Mammary epithelial cell (primary cell): ENCODE data around the gene CCDC85B.

Experiments used
- CTCF ChIP-seq, 2 donors: IDR thresholded peaks in 1 of 2; conservative IDR thresholded peaks in 1 of 2; 2 replicates each; pipeline ENCODE4 v1.5.1; 2011 to 2012; ENCODE audit warnings: inconsistent platforms in 2 of 2, low read length in 2 of 2, mild to moderate bottlenecking in 2 of 2, control low read depth in 1 of 2, low read depth in 1 of 2; ENCODE audit not compliant: insufficient read depth in 1 of 2; ENCODE audit errors: extremely low read depth in 1 of 2
- EZH2 ChIP-seq: IDR thresholded peaks from 2 replicates; pipeline ENCODE4 v1.6.1; 2012; ENCODE audit warnings: low read length, inconsistent platforms, borderline replicate concordance

- TF ChIP-seq CTCF (conservative IDR thresholded peaks at IDR 0.05 in 1 of 2, IDR thresholded peaks at IDR 0.05 in 1 of 2; ENCODE audit: extremely low read depth in 1 of 2, insufficient read depth in 1 of 2, low read depth in 1 of 2, low read length in 2 of 2) (no peak), EZH2 (no peak)
Observed at GRCh38 chr11:65925397-65925796, 34.9 kb downstream of the CCDC85B start.
